GM21390 (cell line): ENCODE data around the gene CD200R1.
A peak's percentile ranks its signal among the peaks of the same experiment; 100 is the strongest.

ENCODE experiments used
- ATAC-seq: cut with Tn5 transposase; IDR thresholded peaks from one replicate; pipeline ENCODE4 v1.9.1; 2021; ENCODE audit not compliant: unreplicated experiment

Gene CD200R1

GRCh38 chr3:112889357-112889756, 85.5 kb downstream of the CD200R1 start:
- ATAC-seq: no peak

DNA sequence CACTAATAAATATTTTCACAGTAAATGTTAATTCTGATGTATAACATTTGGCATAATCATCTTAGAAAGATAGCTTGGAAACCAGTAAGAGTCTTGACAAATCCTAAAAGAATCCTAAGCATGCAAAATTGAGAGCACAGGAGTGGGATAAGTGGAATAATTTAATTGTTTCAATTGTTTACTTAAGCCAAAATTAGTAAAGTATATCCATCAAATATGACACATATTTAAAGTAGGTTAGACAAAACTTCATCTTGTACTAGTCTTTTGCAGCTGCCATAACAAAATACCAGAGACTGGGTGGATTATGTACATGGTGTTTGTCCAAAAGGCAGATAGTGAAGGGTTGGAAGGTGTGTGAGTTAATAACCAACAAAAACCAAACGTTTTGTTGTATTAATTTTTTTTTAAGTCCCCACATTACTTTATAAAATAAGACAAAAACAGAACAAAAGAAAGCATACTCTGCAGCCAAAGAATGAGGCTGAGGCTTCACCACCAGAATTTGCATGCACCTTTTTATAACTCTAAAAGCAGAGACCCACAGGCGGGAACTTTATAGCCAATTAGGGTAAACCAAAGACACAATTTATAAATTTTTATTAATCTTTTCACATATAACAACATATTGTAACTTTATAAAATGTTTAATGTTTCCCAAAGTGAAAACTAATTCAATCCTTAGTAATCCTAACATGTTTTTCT, 86.4 kb downstream of the CD200R1 start:
- no peak for ATAC-seq

DNA sequence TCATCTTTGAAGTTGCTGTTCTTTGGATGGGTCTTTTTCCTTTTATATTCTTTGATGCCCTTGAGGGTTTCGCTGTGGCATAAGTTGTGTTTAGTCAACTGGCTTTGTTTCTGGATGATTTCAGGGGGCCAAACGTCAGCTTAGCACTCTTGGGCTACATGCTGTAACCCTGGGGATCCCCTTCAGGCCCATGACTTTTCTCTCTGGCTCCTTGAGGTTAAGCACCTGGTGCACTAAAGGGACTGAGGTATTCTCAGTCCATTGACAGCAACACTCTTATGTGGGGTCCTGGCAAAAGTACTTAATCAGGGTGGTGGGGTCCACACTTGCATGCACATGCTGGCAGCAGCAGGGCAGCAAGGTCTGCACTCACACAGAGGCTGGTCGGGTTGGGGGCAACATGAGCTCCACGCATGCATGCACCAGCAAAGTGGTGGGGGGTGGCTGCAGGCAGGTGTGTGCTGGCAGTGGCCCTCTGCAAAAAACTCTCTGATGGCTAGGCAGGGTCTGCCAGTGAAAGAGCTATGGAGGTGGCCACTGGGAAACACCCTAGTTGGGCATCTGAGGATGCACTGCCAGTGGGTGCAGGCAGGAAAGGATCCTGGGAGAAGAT, 90.1 kb downstream of the CD200R1 start:
- ATAC-seq: no peak

DNA sequence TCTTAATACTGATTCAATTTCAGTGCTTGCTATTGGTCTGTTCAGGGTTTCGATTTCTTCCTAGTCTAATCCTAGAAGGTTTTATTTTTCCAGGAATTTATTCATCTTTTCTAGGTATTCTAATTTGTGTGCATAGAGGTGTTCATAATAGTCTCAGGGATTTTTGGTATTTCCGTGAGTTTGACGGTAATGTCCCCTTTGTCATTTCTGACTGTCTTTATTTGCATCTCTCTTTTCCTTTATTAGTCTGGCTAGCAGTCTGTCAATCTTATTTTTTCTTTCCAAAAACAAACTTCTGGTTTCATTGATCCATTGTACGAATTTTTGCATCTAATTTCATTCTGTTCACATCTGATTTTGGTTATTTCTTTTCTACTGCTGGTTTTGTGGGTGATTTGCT, 93.0 kb downstream of the CD200R1 start:
- ATAC-seq: no peak

DNA sequence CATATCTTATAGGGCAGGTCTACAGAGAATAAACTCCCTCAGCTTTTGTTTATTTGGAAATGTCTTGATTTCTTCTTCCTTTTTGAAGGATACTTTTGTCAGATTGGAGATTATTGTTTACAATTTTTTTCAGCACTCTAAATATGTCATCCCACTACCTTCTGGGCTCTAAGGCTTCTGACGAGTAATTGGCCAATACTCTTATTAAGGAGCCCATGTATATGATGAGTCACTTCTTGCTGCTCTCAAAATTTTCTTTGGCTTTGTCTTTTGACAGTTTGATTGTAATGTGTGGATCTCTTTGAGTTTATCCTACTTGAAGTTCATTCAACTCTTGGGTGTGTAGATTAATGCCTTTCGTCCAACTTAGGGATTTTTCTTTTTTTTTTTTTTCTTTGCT, 99.3 kb downstream of the CD200R1 start:
- no peak for ATAC-seq

DNA sequence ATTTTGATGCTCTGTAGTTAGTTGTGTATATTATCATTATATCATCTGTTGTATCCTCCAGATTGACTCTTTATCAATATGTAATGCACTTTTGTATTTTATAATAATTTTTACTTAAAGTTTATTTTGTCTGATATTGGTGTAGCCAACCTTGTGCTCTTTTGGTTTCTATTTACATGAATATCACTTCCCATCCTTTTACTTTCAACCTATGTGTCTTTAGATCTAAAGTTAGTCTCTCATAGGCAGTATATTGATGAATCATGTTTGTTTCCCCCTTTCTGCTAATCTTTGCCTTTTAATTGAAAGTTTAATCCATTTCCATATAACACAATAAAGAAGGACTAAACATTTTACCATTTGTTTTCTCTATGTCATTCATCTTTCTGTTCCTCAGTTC, 100.2 kb downstream of the CD200R1 start:
- no peak for ATAC-seq

DNA sequence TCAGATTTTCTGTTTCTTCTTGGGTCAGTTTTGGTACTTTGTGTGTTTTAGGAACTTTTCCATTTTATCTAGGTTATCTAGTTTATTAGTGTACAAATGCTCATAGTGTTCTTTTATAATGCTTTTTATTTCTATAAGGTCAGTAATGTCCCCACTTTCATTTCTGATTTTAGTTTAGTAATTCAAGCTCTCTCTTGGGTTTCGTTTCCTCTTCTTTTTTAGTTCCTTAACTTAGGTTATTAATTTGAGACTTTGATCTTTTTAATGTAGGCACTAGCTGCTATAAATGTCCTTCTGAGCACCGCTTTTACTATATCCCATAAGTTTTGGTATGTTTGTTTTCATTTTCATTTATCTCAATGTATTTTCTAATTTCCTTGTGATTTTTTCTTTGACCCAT, 101.3 kb downstream of the CD200R1 start:
- peak; percentile 58 for ATAC-seq

- no peak for ATAC-seq
Measured at GRCh38 chr3:112871735-112872134, 103.2 kb downstream of the CD200R1 start.
